Stimulated activated CD4-positive, alpha-beta T cell treated with anti-CD3 and anti-CD28 coated beads, Interleukin-12 subunit alpha, Interleukin-12 subunit beta, amount 100 ng/mL, for 48 hours (primary cell): ENCODE results near the gene WBP1L.
"Not testable (repeated sequence)": the region's sequence is repeated elsewhere in the genome, so short reads cannot be mapped to it uniquely, and the experiment has no call there.

ENCODE experiments used
- DNase-seq, 3 donors: peaks; one replicate each; pipeline ENCODE4 v3.0.0-alpha.2; 2020; ENCODE audit warnings: low read depth in 2 of 3, low spot score in 1 of 3

The WBP1L gene

GRCh38 chr10:102721954-102722353 lies 21.8 kb upstream of the WBP1L start:
- DNase-seq, result no peak

GRCh38 chr10:102723989-102724388 lies 19.8 kb upstream of the WBP1L start:
- DNase-seq, result no peak

- no peak for DNase-seq
Measured at GRCh38 chr10:102726274-102726673, 17.5 kb upstream of the WBP1L start.

GRCh38 chr10:102727037-102727818 lies 16.5 kb upstream of the WBP1L start:
- no peak for DNase-seq

GRCh38 chr10:102729029-102730026 lies 14.4 kb upstream of the WBP1L start:
- peak; percentile 28 to 42 (median 42) for DNase-seq

- DNase-seq, result no peak
Measured at GRCh38 chr10:102731222-102731800, 12.4 kb upstream of the WBP1L start.

GRCh38 chr10:102732661-102733060 lies 11.1 kb upstream of the WBP1L start:
- DNase-seq, result no peak

- no peak for DNase-seq
Measured at GRCh38 chr10:102735065-102735562, 8.6 kb upstream of the WBP1L start.

GRCh38 chr10:102738692-102739121 lies 5.0 kb upstream of the WBP1L start:
- DNase-seq, result no peak

- DNase-seq, result no peak
Measured at GRCh38 chr10:102740229-102740628, 3.5 kb upstream of the WBP1L start.

GRCh38 chr10:102741726-102742237 lies 2.0 kb upstream of the WBP1L start:
- no peak for DNase-seq

- not testable (repeated sequence) for DNase-seq
Measured at GRCh38 chr10:102742313-102742712, 1.4 kb upstream of the WBP1L start.

- DNase-seq, result no peak
Measured at GRCh38 chr10:102743078-102743587, 615 bp upstream of the WBP1L start.

GRCh38 chr10:102744374-102745051 lies 765 bp downstream of the WBP1L start:
- no peak for DNase-seq

- DNase-seq, result no peak
Measured at GRCh38 chr10:102745157-102745556, 1.4 kb downstream of the WBP1L start.

GRCh38 chr10:102752266-102752930 lies 8.7 kb downstream of the WBP1L start:
- no peak for DNase-seq

- DNase-seq, result no peak
Measured at GRCh38 chr10:102752934-102753664, 9.4 kb downstream of the WBP1L start.

- no peak for DNase-seq
Measured at GRCh38 chr10:102753718-102754117, 10.0 kb downstream of the WBP1L start.

- DNase-seq, result no peak
Measured at GRCh38 chr10:102757323-102757722, 13.6 kb downstream of the WBP1L start.
